GM19438 (cell line): Measurements from ENCODE around the gene CST9.
"Not testable (repeated sequence)": the region's sequence is repeated elsewhere in the genome, so short reads cannot be mapped to it uniquely, and the experiment has no call there.

Experiments
- ATAC-seq: cut with Tn5 transposase; IDR thresholded peaks from one replicate; pipeline ENCODE4 v1.9.1; 2021; ENCODE audit warnings: low read depth; ENCODE audit not compliant: unreplicated experiment

Gene CST9

DNA sequence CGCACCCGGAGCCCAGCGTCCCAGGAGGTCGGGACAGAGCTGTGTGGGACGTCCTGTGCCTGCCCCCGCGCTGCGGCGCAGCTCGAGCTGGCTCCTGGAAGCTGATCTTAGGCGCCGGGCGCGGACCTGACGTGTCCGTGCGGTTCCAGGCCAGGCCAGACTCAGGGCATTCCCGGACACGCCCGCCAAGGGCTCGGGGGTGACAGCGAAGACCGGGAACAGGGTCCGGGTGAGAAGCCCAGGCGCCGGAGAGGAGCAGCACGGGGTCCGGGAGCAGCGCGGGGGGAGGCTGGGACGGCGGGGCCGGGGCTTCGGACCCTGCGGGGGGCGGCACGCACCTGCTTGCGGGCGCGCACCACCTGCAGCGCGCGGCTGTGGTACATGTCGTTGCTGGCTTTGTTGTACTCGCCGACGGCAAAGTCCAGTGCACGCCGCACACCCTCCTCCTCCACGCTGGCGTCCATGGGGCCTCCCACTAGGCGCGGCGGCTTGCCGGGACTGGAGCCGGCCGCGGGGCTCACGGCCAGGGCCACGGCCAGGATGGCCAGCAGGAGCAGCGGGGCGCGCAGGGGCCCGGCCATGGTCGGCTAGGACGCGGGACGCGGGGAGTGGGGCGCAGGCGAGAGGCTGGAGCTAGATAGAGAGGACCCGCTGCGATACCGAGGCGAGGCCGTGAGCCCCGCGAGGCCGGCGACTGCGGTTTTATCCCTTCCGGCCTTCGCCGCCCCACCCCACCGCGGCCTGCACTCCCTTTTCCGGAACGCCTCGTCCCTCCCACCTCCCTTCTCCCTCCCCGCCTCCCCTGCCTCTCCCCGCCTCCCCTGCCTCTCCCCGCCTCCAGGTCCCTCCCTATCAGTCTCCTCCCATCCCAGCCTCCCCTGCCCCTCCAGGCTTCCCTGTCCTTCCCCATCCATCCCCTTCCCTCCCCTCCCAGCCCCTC lies 31.8 kb upstream of the CST9 start, which contains the start of gene CST3:
Gene CST3 (minus strand): TSS at position 674 of the 940 bp plus-strand sequence. CDS start 93 bp downstream, at position 581.
- ATAC-seq, result peak; percentile 53

DNA sequence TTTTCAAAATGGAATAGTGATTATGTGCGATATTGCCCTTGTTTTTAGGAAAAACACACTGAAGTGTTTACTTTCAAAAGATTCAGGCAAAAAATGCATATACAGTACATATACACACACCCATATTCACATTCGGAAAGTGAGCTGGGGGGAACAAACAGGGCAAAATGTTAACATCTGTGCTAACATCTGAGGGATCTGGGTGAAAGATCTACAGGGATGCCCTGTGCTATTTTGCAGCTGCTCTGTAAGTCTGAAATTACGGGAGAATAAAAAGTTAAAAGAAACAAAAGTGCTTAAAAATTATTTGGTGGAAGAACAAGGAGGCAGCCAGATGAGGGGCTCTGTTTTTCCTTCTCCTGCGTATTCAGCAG lies 31.2 kb upstream of the CST9 start:
- no peak for ATAC-seq

DNA sequence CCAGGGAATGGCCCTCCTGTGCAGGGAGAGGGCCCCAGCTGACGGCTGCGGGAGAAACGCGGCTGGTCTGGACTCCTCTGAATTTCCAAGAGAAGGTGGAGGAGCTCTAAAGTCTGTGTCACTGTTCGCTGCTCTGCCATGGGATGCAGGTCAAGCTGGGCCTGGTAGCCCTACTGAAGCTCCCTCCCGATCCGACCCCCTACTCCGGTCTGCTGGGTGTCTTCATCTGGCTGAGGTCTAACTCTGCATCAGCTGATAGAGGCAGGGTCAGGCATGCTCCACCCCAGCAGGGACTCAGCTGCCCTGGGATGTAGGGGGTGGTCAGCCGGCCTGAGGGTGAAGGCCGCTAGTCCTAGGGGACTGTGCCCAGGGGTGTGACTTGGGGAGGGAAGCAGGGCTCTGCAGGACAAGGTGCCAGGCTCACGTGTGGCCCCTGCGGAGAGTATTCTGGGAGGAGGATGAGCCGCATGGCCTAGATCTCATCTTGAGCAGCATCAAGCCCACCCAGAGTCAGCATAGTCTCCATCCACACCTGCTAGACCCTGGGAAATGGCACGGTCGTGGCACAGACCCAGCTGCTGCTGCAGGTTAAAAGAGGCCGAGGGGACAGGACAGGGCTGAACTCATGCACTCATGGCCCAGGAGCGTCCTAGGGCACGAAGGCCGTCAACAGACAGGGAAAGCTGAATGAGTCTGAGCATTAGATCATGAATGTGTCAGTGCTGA lies 30.6 kb upstream of the CST9 start:
- ATAC-seq, result no peak

DNA sequence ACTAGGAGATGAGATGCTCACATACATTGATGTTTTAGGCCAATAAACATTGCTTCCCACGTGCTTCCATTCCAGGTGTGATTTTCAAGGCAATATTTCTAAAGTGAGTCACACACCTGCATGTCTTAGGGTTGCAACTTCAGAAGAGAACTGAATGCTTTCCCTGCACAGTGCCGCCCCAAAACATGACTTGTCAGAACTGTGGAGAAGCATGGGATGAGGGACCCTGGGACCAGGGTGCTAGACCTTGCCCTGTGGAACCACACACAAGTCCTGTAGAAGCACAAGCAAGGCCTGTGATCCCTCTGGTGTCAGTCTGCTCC lies 30.0 kb upstream of the CST9 start:
- ATAC-seq, result not testable (repeated sequence)

DNA sequence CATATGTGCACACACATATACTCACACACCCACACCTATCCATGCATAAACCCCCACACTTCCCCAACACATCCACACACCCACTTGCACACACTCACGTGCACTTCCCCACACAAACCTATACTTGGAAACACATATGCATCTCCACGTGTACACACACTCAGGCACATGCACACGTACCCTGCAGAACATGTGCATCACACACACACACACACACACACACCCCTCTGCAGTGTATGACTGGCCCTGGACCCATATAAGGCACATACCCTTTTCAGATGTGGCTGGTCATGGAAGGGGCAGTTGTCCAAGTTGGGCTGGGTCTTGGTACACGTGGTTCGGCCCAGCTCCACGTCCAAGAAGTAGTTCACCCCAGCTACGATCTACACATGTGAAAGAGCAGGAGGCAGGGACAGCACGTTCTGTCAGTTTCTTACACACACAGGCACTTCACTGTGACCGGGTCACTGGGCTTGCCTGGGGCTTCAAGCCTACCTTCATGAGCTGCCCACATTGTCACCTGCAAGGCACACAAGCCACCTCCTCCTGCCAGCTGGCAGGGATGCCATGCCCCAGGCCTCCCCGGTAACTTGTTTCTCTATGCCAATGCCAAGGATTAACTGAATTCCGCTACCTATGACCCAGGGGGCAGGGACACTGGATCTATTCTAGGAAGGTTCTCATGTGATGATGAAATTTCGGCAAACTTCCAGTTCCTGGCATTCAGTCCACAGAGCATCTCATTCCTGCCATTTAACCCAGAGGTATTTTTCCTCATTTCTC lies 29.5 kb upstream of the CST9 start:
- ATAC-seq, result no peak

DNA sequence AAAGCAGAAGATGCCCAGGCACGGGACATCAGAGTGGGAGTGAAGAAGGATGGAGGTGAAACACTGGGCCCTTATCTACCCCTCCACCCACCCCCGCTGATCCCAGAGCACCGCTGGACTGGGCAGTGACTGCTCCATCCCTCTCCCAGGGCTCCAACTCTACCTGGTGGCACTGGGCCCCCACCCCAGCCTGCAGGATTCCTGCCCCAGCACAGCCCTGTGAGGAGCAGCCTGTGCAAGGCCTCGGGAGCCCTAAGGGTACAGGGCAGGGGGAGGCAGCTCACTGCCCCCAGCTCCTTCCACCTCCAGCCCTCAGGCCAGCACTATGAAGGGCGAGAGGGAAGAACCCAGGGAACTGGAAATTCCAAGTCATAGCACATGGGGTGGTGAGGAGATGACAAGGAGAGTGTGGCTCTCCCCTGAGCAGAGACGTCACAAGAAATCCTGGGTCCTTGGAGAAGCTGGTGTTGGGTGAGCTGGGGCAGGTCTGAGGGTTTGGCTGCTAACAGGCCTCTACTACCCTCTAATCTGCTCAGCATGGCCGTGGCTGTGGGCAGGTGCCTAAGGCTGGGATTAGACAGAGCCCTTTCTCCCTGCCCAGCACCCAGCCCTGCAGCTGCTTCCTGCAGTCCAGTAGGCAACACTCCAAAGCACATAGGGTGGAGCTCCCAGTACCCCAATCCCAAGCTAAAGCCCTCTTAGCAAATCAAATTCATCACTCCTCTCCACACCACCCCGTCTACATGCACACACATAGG lies 28.5 kb upstream of the CST9 start:
- no peak for ATAC-seq

DNA sequence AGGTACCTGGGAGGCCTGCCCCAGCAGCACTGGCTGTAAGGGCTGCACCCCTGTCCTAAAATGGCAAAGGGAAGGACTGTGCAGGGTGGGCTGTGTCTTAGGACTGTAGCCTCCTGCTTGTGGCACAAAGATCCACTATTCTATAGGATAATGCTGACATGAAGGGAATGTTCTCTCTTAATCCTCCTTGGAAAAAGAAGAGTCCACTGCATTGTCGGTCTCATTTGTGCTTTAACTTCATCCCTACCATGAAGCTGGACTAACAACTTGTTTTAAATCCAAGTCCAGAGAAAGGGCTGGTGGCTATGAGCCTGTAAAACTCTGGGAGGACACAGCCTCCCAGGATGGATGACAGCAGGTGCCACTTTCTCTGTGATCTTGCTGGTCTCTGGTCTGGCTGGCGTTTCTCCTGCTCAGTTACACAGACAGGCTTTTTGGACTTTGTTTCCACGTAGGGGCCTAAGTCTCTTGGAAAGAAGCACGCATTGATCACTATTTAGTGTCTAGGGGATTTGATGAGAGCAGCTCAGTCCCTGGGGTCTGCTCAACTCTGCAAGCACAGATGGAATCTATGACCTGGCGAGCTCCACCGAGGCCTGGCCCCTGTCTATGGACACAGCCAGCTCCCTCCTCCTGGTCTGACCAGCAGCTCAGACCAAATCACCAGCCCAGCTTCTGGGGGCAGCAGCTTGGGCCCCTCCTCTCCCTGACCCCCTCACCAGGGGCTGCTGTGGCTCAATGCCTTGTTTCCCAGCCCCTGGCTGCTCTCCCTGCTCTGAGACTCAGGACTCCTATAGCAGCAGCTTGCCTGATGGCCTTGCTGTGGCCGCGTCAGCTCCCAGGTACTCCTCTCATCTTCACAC lies 27.2 kb upstream of the CST9 start:
- ATAC-seq, result no peak

DNA sequence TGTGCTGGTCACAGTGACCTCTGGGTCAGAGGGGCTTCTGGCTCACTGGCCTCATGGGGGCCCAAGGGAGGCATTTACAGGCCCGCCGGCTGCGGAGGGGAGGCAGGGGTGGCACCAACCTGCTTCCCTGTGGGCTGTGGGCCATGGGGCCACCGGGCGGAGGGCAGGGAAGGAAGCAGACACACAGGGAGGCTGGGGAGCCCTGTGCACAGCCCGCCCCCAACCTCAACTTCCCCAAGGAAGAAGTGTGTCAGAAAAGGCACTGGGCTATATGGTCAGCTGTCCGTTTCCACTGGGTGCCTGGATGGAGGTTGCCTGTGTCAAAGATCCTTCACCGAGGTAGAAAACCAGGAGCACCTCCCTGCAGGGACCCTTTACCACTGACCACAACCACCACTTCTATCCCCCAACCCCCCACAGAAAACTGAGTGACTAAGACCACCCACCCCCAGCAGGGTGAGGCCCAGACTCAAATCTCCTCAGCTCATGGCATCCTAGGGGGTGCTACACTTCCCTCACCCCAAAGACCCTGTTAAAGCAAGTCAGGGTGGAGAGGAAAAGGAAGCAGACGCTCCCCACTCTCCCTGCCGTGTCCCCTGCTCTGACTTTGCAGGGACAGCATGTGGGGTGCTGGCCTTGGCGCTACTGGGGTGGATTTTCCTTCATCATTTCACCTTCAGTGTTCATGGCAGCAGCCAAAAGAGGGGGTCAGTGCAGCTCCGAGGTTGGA lies 26.4 kb upstream of the CST9 start:
- ATAC-seq, result no peak

DNA sequence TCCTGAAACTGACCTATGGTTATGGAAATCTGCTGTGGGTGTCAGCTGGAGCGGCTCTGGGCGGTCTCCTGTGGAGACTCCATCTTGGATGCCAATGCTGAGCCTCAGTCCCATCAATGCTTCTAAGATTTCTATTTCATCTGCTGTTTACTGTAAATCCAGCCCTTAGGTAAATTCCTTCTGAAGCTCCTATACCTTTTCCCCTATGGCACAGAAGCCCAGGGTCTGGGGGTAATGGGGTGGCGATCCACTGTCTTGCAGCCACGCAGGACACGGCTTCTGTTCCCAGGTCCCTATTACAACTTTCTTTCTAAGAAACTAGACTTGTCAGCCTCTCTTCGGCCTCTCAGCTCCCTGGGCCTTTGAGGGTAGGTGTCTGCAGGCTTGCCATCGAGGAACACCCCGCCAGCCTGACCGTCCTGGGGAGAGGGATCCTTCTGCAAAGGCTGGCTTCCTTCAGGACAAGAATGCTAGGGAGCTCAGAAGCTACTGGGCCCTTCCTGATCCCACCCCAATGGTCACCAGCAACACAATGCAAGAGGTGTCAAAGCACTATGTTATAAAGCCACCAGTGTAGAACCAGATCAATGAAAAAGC lies 25.6 kb upstream of the CST9 start:
- no peak for ATAC-seq

DNA sequence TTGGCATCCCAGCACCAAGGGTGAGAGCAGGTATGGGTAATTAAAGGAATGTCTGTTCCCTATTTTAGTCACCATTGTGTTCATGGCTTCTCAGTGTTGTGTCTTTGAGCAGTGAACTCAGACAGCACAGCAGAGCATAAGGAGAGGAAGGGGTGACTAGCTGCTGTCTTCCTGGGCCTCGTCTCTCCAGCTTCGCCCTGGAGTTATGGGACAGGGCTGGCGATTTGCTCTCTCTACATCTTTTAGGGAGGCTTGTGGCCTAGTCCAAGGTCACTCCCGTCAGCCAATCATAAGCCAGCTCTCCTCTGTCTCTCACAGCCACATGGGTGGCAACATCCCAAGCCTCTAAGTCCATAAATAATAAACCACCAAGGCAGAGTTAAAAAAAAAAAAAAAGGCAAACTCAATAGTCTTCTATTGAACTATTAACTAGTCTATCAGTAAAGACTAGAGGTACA lies 24.7 kb upstream of the CST9 start:
- no peak for ATAC-seq

DNA sequence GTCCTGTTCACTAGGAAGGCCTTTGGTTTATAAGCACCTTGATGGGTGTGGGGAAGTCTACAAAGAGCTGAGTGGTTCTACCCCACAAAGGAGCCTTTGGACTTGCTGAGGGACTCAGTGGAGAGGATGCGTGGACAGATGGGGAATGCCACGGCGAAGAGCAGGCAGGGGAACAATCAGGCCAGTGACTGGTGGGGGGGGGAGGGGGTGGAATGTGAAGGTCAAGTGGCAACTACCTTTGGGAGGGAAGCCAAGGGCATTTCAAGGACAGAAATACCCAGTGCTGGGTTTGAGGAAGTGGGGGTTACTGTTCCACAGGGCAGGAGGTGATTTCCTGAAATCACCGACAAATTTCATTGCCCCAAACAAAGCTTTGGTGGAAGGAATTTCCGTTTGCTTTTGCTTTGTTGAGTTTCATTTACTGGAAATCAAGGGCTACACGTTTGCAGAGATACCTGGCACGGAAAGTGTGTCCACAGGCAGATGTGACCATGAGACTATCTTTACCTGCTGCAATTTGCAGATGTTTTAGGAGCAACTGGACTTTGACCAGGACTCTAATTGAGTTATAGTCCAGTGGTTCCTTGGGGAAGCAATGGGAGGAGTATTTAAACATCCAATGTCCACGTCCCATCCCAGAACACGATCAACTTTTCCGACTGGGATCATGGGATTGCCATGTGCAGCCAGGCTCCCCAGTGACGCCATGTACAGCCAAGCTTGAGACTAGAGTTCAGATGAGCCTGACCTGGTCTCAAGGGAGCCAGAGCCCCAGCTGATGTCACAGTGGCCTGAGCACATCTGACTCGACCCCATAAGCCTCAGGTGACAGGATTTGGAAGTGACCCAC lies 24.1 kb upstream of the CST9 start:
- ATAC-seq, result no peak

DNA sequence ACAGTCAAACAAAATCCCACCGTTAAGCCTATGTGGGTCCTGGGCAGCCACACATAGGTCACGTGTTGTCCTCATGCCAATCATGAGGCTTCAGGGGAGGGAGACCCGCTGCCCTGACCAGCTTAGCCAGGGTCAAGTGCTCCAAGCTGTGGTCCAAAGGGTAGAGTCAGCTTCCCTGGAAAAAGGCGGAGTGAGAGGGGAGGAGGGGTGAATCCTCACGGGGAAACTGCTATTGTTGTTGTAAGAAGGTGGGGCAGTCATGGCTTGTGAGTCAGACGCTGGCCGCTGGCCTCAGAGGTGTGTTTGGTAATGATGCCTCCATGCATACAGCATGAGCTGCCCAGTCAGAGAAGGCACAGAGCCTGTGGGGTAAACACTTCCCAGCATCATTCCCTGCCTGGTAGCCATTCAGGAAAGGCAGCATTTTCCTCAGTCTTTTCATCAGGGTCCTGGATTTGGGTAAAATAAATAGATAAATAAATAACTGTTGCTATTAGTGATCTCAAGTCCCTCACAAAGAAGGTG lies 23.4 kb upstream of the CST9 start:
- no peak for ATAC-seq

DNA sequence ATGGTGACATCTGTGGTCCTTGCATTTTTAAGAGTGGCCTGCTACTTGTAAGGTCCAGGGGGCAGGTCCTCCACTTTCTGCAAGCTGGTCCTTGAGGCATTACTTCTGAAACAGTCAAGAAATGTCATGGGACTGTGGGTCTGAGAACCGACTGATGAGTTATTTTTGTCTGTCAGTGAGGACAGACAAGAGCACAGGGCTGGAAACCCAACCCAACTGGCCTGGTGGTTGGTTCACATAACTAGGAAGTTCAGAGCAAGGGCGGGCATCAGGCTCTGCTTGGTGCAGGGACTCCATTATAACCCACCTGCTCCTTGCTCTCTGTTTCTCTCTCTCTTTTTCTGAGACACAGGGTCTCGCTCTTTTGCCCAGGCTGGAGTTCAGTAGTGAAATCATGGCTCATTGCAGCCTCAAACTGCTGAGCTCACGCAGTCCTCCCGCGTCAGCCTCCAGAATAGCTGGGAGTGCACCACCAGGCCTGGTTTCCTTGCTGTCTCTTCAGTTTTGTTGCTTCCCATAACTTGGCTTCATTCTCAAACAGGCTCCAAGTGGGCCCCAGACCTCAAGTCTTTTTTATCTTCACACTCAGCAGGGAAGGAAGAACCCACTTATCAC lies 22.8 kb upstream of the CST9 start:
- no peak for ATAC-seq

DNA sequence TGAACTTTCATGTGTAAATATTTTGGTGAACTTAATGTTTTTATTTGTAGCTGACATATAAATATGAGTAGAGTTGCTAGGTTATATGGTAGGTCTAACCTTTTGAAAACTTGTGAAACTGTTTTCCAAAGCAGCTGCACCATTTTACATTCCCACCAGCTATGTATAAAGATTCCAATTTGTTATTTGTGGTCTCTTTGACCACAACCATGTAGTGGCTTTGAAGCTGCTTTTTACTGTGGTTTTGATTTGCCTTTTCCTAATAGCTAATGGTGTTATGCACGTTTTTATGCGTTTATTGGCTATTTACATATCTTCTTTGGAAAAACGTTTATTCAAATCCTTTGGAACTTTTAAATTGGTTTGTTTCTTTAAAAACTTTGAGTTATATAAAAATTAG lies 21.8 kb upstream of the CST9 start:
- no peak for ATAC-seq

DNA sequence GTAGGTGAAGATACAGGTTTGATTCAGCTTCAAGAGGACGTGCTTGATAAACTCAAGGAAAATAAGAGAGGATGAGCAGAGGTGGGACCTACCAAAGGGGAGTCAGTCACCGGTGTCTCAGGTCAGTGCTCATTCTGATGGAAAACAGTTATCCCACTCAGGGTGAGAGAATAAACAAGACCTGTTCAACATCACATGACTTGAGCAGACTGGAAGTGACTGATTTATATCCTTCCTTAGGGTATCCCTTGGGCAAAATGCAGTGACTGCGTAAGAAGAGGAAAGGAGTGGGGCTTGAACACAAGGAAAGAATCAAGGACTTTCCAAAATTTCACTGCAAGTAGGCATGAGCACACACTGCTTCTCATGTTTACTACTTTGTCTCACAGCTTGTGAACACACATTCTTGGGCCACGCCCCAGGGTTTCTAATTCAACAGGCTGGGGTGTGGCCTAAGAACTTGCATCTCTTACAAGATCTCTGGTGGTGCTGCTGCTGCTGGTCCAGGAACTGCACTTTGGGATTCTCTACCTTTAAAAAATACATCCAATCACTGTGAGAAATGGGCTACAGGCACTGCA lies 20.4 kb upstream of the CST9 start:
- ATAC-seq, result no peak

DNA sequence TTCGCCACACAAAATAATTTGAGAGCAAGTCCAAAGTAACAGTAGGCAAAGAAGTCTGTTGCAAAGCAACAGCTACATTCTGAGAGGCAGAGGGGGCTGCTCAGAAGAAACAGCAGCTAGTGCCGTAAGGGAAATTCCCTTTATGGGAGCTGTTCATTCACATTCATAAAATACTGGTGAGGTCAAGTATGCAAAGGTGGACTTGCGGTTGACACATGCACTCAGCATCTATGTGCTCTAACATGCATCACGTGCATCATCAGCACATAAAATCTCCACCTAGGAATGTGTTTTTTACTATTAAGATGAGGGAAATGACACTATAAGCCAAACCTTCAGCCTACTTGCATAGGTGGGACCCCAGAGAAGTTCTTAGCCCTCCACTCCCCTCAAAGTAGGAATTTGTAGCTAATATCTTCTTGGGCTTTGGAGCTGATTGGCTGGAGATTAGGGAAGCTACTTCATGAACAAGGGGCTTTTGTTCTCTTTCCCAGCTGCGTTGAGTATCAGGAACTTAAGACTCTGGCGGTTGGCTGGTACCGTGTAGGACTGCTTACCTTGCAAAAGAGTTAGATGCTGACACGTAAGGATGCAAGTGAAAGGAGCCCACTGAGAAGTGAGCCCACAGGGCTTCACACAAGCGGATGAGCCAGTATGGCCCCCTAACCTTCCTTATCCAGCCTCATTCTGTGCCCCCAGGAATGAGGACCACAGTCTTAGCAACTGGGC lies 19.7 kb upstream of the CST9 start:
- no peak for ATAC-seq
